NB4 (cell line): Measurements from ENCODE around the gene ZBTB7C.

Experiments used
- MYC ChIP-seq: IDR thresholded peaks from 2 replicates; pipeline ENCODE4 v1.6.1; 2011; ENCODE audit warnings: low read depth, low read length
- POLR2A ChIP-seq: IDR thresholded peaks from 2 replicates; pipeline ENCODE4 v1.6.1; 2011; ENCODE audit warnings: mild to moderate bottlenecking; ENCODE audit not compliant: insufficient read length; ENCODE audit errors: extremely low read depth
- TF ChIP-seq, protein P1 (sequence below): IDR thresholded peaks from one replicate; pipeline ENCODE4 v1.5.1; 2012; ENCODE audit warnings: low read depth, low read length

DNA sequence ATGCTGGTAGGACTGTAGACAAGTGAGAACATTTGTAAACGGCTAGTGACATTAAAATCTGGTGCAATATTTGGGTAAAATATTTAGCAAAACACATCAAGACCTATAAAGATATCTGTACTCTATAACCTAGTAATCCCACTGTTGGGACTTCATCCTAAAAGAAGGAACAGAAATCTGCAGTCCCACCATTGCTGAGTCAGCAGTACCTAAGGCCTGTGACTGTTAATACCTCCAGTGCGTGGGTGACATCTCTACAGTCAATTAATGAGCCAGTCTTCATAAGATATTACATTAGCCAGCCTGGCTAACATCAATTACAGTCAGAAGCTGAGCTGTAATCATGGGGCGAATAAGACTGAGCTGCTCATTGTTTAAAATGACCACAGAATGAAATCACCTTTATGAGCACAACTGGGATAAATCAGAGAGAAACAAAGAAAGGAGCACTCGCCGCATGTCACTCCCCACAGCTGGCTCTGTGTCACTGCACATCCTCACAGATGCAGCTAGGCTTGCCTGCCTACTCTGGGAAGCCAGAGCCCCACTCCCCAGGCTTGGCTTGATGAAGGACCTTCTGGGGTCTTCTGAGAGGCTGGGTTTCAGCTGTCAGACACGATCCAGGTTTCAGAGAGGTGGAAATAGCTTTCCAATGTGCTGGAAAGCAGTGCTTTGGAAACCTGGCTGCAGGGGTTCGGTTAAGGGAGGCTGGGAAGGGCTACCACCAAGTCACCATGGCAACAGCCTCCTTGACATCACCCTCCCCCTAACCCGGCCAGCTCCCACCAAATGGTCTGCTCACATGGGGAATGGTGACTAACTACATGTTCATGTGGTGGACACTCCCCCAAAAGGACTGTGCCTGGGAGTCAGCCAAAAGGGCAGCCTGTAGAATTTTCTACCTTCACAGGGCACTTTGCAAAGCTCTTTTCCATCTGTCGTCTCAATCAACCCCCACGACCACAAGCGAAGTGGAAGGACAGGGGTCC lies 145.0 kb downstream of the ZBTB7C start:
- TF ChIP-seq, protein P1, sequence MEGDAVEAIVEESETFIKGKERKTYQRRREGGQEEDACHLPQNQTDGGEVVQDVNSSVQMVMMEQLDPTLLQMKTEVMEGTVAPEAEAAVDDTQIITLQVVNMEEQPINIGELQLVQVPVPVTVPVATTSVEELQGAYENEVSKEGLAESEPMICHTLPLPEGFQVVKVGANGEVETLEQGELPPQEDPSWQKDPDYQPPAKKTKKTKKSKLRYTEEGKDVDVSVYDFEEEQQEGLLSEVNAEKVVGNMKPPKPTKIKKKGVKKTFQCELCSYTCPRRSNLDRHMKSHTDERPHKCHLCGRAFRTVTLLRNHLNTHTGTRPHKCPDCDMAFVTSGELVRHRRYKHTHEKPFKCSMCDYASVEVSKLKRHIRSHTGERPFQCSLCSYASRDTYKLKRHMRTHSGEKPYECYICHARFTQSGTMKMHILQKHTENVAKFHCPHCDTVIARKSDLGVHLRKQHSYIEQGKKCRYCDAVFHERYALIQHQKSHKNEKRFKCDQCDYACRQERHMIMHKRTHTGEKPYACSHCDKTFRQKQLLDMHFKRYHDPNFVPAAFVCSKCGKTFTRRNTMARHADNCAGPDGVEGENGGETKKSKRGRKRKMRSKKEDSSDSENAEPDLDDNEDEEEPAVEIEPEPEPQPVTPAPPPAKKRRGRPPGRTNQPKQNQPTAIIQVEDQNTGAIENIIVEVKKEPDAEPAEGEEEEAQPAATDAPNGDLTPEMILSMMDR: no peak
- TF ChIP-seq MYC: no peak
- no peak for TF ChIP-seq POLR2A
